T1000 (cell line): ENCODE data around the gene ALDH3A1.
A peak's percentile ranks its signal among the peaks of the same experiment; 100 is the strongest.

ENCODE experiments used
- DNase-seq: peaks from one replicate; lab custom pipeline; 2025; ENCODE audit warnings: mixed read lengths; lab: John Stamatoyannopoulos, UW

Gene ALDH3A1

DNA sequence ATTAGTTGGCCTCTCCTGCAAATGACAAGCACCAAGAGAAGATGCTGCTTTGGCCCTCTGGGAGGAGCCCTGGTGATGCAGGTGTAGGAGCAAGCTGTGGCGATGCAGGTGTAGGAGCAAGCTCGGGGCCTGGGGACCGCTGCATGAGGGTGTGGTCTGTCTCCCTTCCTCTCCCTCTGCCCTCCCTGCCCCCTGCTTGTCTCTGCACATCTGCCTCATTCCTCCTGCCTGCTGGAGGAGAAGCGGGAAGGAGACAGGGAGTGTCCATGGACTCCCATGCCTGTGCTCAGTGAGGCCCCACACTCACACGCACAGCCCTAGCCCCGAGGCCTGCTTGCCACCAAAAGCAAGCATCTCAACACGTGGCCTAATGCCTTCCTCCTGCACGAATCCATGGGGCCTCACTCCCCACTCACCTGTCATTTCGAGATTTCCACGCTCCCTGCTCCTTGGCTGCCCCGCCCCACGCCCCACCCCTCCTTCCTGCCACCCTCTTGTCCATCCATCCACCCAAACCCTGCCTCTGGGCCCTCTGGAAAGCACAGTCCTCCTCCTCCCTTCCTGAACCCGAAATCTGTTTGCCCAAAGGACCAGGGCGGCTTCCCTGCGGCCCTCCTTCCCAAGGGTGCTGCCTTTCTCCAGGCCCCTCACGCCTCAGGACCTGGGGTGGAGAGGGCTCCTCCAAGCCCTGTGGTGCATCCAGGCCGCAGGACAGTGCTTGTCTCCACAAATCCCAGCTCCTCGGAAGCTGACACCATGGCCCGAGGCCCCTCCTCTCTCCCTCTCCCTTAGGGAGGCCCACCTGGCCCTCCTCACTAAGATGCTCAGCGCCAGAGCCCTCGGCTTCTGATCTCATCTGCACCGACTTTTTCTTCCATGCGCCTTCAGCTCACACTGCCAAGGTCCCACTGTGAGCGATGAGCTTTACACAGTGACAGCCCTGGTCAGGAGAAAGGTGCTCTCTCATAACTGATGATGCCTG lies 11.8 kb upstream of the ALDH3A1 start:
- no peak for DNase-seq

DNA sequence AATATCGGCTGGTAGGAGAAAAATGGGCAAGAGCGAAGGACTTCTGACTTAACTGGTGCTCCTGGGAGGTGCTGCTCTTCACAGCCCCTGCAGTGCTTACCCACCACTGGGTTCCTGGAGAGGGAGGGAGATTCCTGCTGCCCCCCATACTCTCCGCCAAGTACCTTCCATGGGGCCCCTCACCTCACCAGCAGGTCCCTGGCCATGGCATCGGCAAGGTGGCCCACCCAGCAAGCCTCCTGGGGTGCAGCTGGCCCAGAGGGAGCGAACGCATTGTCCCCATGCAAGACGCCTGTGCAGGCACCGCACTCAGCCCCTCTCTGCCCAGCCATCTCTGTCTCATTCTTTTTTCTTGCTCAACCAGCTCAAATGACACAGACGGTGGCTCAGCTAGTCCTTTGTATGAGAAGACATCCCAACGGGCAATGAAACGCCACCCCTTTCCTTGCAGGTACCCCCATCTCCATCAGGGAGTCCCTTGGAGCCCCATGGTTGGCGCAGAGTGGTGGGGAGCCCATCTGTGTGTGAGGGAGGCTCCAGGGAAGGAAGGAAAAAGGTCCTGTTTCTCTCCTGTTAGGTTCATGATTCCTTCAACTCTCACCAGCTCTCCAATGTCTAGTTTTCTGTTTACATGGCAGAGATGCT lies 9.6 kb upstream of the ALDH3A1 start:
- DNase-seq: no peak

DNA sequence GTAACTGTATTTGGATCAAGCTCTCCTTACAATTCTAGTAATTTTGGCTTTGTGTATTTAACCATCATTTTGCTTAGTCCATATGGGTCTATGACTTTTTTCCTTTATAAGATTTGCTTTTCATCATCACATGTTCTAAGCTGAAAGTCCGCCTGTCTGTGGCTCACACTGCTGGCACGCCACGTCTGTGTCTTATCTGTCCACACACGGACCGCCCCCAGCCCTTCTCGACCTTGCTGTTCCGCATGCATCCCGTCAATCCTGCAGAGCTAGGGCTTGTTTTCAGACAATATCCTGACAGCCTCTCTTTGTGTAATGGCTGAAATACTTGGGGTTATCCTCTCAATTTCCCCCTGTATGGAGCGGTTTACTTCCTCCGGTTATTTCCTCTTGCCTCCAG lies 8.4 kb upstream of the ALDH3A1 start:
- DNase-seq: no peak

DNA sequence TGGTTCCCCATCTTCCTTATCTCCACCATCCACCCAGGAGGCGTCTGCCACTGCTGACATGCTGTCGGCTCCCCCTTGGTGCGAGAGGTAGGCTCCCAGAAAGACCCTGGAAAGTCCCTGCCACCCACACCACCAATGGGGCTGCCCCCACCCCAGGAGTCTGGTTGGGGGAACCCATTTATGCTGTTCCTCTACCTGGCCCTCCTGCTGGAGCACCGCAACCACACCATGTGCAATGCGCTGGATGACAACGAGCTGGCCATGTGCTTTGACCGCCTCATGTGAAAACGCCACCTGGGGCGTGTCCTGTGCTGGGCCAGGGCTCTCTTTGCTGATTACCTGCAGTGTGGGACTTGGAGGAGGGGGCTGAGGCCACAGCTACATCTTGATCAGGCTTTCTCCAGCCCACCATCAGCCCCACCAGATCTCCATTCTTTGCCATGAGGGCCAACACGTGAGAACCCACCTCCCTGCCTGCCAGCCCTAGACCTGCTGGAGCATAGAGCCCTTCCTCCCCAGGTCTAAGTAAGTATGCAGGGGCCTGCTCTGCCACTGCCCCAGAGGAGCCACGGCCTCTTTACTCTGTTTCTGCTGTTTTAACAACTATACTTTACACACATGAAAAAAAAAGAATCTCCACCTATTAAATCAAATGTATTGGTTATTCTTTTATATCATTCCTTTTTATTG lies 7.9 kb upstream of the ALDH3A1 start:
- no peak for DNase-seq

DNA sequence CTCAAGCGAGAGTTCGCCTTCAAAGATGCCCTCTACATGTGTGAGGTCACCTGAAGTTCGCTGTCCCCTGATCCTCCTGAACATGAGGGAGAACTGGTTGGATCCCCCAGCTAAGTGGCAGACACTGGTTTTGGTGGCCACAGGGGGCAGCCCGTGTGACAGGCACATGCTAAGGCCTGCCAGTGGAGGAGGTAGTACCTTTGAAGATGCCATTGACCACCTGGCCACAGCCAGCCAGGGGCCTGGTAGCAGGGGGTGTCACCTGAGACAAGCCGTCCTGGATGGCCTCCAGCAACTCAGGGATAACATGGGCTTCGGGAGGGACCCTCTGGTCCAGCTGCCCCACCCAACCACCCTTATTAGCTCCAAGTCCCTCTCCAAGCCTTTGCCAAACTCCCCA lies 7.3 kb upstream of the ALDH3A1 start:
- no peak for DNase-seq

DNA sequence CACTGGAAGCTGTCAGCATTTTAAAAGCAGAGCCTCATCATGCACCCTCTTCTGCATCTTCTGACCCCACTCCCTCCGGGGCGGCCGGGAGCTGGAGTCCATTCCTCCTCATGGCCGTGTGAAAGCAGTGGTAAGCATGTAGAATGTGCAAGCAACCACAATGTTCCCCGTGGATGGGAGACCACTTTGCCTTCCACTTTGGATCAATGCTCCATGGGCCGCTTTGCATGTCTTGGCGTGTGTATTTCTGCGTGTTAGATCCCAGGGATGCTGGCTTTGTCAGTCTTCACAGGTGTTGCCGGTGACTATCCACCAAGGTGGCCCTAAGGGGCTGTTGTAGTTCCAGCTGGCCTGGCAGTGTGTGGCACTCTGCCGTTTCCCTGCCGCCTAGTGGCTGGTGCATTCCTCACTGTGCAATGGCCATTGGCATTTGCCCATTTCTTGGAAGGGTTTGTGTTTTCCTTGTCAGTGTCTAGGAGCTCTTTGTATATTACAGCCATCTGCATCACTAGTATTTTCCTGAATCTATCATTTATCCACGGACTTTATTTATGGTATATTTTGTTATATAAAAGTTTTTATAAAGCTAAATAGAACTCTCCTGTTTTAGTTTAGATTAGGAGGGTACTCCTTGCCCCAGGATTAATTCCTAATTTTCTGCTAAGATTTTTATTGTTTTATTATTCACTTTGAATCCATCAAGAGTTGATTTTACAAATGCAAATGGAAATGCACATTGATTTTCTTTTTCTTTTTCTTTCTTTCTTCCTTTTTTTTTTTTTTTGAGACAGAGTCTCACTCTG lies 5.8 kb upstream of the ALDH3A1 start:
- DNase-seq: no peak

DNA sequence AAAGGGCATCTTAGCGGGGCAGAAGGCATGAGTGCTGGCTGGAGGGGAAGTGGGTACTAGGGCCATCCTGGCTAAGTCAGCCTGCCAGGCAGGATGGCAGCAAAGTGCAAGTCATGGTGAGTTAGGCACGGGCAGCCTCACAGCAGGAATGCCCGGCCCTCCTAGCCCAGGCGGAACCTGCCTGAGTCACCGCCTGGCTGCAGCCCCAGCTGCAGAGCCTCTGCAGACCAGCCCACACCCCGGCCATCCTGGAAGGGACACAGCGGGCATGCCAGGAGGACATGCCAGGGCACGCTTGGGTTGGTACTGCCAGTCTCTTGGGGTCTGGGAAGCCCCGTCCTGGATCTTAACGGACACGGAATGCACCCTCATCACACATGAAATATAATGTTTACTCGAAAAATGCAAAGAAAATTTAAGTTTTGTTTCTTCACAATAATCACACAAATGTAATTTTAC lies 5.0 kb upstream of the ALDH3A1 start:
- DNase-seq: peak; percentile 80

DNA sequence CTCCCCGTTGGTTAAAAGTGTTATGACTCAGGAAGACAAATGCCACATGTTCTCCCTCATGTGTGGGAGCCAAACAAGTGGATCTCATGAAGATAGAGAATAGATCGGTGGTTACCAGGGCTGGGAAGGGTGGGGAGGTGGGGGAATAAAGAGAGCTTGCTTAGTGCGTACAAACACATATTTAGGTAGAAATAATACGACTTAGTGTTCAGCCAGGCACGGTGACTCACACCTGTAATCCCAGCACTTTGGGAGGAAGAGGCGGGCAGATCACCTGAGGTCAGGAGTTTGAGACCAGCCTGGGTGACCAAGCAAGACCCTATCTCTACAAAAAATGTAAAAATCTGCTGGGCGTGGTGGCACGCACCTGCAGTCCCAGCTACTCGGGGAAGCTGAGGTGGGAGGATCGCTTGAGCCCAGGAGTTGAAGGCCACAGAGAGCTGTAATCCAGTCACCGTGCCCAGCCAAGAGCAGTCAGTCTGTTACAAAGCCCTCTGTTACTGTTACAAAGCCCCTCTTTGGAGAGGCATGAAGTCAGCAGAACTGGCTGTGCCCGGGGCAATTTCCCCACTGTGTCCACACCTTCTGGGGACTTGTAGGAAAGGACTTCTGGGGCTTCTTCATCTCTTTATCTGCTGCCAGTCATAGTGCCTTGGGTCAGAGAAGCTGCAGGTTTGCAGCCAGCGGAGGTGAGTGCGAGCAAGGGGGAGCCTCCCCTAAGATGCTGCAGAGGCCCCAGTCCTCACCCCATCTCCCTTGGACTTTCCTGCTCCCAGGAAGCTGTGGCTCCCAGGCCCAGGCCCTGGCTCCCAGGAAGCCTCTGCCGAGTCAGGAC lies 4.3 kb upstream of the ALDH3A1 start:
- no peak for DNase-seq

DNA sequence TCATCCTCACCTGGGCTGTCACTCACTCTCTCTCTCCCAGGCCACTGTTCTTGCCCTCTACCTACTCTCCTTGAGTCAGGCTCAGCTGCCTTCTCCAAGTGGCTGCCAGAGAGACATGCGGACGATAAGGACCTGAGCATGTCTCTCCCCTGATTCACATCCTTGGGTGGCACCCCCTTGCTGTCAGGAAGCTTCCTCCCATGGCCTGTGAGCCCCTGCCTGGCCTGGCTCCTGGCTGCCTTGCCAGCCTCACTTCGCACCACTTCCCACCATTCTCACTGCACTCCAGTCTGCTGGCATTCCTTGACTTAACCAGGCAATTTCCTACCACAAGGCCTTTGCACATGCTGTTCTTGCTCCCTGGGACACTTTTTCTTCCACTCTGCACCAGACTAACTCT lies 2.7 kb upstream of the ALDH3A1 start:
- no peak for DNase-seq

DNA sequence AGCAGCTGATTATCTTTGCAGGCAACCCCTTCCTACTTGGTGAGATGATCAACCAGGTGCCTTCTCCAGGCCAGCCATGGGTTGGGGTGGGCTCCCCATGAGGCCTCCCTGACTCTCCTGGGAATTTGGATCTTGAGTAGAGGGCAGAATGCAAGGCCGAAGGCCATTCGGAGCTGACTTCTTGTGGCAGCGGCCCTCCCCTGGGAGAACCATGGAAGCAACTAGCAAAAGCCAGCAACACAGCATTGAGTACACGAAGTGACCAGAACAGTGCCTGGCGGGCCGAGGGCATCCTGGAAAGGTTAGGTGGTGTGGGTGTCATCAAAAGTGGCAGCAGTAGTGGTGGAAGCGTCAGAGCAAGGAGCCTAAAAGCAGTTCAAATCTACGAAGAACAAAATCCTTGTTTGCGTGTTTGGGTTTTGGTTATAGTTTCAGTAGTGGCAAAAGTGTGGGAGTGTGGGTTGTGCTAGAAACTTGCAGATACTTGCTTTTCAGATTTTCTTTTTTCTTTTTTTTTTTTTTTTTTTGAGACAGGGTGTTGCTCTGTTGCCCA lies 2.0 kb upstream of the ALDH3A1 start:
- no peak for DNase-seq

DNA sequence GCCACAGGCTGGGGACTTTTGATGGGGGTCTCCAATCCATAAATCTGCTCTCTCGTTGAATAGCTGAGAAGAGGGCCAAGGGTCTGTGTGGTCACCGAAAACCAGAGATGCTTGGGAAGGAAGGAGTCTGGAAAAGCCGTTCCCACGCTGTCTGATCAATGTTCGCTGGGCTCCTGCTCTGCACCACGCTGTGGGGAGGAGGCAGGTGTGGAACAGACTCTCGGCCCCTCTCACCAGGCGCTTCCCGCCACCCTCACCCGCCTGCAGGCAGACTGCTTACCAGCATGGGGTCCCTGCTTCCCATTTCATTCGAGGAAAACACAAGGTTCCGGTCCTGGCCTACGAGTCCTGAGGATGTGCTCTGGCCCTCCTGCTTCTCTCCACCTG lies 702 bp upstream of the ALDH3A1 start:
- DNase-seq: no peak

DNA sequence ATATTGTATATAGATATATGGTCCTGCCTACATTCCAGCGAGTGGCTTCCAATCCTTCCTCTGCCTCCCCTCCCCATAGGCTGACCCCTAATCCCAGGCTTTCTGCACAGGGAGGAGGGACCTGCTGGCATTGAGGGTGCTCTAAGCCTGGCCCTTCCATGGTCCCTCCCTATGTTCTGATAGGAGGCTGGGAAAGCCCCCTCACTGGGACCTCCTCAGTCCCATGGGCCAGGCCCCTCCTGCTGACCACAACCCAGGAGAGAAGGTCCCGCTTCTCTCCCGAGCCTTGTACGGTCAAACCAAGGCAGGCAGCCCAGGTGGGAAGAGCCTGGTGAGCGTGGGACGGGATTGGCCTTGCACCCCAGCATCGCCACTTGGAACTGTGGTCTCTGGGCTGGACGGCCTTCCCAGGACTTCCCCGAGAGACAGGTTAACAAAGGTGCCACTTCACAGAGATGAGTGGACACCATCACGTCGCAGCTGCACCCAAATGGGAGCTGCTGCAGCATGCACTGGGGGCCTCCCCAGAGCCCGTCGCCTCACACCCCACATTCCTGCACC lies 859 bp downstream of the ALDH3A1 start:
- DNase-seq: no peak

DNA sequence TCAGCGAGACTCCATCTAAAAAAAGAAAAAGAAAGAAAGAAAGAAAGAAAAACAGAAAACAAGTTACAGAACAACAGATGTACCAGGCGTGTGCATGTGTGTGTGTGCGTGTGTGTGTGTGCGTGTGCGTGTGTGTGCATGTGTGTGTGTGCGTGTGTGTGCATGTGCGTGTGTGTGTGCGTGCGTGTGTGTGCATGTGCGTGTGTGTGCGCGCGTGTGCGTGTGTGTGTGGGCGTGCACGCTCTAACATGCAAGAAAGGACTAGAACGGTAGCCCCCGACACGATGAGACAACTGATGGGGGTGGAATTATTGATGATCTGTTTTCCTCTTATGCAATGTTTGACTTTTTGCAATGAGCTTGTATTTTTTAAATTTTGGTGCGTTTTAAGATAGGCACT lies 1.6 kb downstream of the ALDH3A1 start:
- no peak for DNase-seq

DNA sequence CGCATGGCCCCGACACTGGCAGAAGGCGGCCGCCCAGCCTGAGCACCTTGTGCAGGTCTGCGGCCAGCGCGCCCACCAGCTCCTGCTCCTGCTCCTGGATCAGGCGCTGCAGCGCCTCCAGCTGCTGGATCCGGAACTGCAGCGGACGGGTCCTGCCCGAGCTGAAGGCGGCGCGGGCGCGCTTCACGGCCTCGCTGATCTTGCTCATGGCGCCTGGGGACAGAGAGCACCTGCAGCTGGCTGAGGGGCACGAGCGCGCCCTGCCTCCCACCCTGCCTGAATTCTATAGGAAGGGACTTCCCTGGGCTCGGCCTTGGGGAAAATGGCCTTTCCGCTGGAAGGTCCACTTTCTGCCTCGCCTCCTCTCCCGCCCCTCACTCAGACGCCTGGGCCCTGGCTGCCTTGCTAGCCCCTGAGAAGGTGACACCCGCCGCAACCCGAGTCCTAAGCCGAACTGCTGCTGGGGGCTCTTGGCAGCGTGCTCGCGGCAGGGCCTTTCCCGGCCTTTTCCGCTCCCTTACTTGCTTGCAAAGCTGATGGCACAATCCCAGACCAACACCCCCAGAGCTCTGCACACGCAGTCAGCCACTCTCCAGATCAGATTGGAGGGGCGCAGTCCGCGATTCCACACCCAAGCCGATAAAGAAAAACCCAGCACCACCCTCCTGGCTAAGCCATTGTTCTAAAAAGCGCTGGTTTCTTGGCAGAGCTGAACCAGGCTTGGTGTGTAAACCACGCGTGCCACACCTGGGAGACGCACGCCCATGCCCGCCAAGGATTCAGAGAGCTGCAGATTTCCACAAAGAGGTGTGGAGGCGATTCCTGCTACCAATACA lies 3.0 kb downstream of the ALDH3A1 start:
- DNase-seq: no peak

DNA sequence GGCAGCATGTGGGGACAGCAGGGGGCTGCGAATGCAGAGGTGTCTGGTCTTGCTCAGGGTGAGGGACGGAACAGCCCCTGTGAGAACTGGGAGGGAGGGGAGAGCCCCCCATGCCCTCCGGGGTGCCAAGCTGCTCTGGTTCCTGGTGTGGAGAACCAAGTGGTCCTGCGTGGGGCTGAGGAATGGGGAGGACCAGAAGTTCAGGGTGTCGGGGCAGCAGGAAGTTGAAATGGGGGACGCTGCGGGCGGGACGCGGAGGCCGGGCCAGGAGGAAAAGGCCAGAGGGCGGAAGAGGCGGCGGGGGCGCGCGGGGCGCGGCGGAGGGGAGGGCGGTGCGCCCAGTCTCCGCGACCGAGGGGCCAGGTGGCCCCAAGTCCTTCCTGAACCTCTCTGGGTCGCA lies 3.6 kb downstream of the ALDH3A1 start:
- DNase-seq: no peak

DNA sequence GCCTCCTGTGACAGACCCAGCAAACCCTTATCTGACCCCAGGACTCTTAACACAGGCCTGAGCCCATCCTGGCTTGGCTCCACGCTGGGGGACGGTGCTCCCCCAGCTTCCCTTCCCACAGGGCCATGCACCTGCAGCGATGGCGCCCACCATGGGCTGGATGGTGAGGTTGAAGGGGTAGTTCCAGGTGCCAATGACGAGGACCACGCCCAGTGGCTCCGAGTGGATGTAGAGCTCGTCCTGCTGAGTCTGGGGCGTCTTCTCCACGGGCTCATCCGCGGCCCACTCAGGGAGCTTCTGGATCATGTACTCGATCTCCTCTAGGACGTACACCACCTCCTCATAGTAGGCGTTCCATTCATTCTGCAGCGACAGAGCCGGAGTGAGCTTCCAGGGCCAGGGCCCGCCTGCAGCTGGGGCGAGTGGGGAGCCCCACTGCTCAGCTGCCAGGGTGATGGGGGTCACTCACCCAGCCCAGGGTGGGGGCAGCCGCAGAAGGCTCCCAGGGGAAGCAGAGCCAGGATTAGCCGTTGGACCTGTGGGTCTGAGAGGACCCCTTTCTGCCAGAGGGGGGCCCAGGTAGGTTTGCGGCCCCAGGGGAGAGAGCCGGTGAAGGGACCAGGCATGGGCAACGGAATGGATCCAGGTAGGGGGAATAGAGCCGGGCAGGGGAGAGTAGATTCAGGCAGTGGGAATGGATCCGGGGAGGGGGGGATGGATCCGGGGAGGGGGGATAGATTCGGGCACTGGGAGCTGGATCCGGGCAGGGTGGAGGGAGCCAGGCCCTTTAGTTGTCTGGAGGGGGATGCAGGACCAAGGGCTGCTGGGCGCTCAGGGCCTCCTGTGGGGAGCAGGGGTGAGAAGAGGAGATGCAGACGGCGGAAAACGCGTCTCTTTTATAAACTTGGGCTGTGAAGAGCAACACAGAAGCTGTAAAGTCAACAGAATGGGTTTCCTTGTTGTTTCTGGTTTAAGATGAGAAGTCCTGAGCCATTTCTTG lies 4.7 kb downstream of the ALDH3A1 start:
- no peak for DNase-seq

DNA sequence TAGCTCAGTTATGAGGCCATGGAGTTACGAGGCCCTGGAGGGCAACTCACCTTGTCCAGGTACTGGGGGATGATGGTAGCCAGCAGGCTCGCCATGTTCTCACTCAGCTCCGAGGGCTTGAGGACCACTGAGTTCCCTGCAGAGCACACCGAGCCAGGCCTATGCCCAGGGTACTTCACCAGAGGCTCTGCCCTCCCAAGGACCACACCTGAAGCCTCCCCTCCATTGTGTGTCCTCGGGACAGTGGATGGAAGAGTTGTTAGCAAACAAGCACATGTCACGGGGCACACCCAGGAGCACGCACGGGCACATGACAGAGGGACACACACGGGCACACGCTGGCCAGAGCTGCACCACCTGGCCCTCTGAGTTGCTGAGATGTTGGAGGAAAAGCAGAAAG lies 5.6 kb downstream of the ALDH3A1 start:
- DNase-seq: no peak

DNA sequence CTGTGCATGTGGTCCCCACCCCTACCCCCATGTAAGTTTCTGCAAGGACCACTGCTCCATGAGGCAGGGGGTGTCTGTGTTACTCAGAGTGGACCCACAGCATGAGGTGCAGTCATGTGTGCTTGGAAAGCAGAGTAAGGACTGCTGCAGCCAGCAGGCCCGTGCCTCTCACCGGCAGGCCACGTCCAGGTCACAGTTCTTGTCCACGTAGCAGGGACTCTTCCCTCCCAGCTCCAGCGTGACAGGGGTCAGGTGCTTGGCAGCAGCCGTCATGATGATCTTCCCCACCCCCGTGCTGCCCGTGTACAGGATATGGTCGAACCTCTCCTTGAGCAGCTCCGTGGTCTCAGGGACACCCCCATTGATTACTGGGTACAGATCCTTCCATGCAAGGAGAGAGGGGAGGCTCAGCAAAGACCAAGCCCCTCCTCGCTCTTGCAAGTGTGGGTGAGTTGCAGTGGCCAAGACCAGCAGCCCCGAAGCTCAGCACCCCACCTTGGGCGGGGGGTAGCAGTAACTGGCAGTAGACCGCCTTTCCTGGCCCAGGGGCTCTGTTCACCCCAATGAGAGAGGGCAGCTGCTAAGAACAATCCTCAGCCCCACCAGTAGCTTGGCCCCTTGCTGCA lies 6.2 kb downstream of the ALDH3A1 start:
- no peak for DNase-seq
